H1 (cell line): Measurements from ENCODE around the gene PNLIPRP1. TPM values are rescaled to one million over a fixed set of nuclear protein-coding genes. Genes with fewer than 3 reads are reported as not detected.

Experiments used
- CHD2 ChIP-seq: IDR thresholded peaks from 2 replicates; pipeline ENCODE4 v1.6.1; 2012; ENCODE audit warnings: low read length, improper control_type of control experiment
- EP300 ChIP-seq, 2 experiments: IDR thresholded peaks; 1 replicate in 1 of 2; 2 replicates in 1 of 2; pipeline ENCODE4 v1.6.1; 2011 to 2012; ENCODE audit warnings: low read depth in 2 of 2, low read length in 2 of 2, mild to moderate bottlenecking in 2 of 2, borderline replicate concordance in 1 of 2, inconsistent platforms in 1 of 2, moderate library complexity in 1 of 2
- JUN ChIP-seq: IDR thresholded peaks from 2 replicates; pipeline ENCODE4 v1.6.1; 2011; ENCODE audit warnings: low read depth, mild to moderate bottlenecking, improper control_type of control experiment, low read length
- POLR2A ChIP-seq, 2 experiments: IDR thresholded peaks; 1 replicate in 1 of 2; 2 replicates in 1 of 2; pipeline ENCODE4 v1.6.1; 2011; ENCODE audit warnings: low read depth in 2 of 2, low read length in 2 of 2, mild to moderate bottlenecking in 2 of 2; ENCODE audit errors: control extremely low read depth in 1 of 2
- SIN3A ChIP-seq, 2 experiments: IDR thresholded peaks in 1 of 2; conservative IDR thresholded peaks in 1 of 2; 2 replicates each; pipeline ENCODE4 v1.6.1; 2011 to 2012; ENCODE audit warnings: low read length in 2 of 2, improper control_type of control experiment in 1 of 2, low read depth in 1 of 2, mild to moderate bottlenecking in 1 of 2
- SP4 ChIP-seq: IDR thresholded peaks from 2 replicates; pipeline ENCODE4 v1.6.1; 2012; ENCODE audit warnings: low read length, inconsistent platforms
- polyA plus RNA-seq, 7 experiments: library from polyadenylated mRNA; depleted of rRNA in 3 of 7; stranded (reverse) in 5 of 7; unstranded in 2 of 7; fragments of >200 nt in 5 of 7; fragments of 200-250 nt in 2 of 7; gene quantifications; 1 replicate in 5 of 7; 2 replicates in 1 of 7; 4 replicates in 1 of 7; pipeline versions ENCODE4 v1.2.1 to v1.2.3, GENCODE V29; 2011 to 2013; ENCODE audit warnings: missing spikeins in 2 of 7, mixed read lengths in 2 of 7
- total RNA-seq: library from RNA; stranded (reverse); fragmentation: NEBNext Ultra II Directional; extraction: Animal tissue kit (Norgen Biotek cat#: 25700); gene quantifications from 2 replicates; pipeline ENCODE4 v1.2.1, GENCODE V29; 2021

PNLIPRP1 gene
- total and polyA plus RNA-seq, 2 of the 8 experiments (the other 6 are each of a cell fraction or from before 2014, with no cell fraction given): not detected

DNA sequence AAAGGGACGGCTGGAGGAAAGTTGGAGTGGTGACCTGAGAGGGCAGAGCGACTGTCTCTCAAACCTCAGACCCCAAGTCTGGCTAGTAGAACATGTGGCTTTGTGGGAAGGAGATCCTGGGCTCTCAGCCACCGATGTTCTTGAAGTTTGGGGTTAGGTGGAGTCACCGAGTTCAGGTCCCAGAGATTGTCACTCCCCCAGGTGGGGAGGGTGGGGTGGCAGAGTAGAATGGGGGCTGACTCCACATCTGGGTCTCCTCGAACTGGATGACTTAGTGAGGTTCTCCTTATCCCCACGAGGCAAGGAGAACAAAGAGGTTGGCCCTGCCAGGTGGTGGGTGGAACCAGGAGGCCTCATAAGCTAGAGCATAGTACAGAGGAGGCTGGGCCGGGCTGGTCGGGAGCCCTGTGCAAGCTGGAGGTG lies 15.3 kb downstream of the PNLIPRP1 start (continued):
- TF ChIP-seq EP300 (IDR thresholded peaks at IDR 0.05; ENCODE audit: borderline replicate concordance in 1 of 2, low read depth in 2 of 2, low read length in 2 of 2): no peak
- TF ChIP-seq CHD2: no peak
- no peak for TF ChIP-seq SIN3A (conservative IDR thresholded peaks at IDR 0.05 in 1 of 2, IDR thresholded peaks at IDR 0.05 in 1 of 2; ENCODE audit: low read depth in 1 of 2, low read length in 2 of 2)
- no peak for TF ChIP-seq SP4
- TF ChIP-seq POLR2A (IDR thresholded peaks at IDR 0.05; ENCODE audit: control extremely low read depth in 1 of 2, low read depth in 2 of 2, low read length in 2 of 2): no peak
- TF ChIP-seq JUN: no peak
